HCT116 (cell line): ENCODE data around the gene UACA.

ENCODE experiments used
- POLR2AphosphoS5 ChIP-seq: IDR thresholded peaks from 2 replicates; pipeline ENCODE4 v1.6.1; 2011; ENCODE audit warnings: mild to moderate bottlenecking, low read depth, low read length, moderate library complexity
- TF ChIP-seq, protein P1 (sequence below), 3 experiments: fragments of 200-600 bp in 1 of 3; sonication (generic) in 1 of 3; IDR thresholded peaks in 2 of 3; conservative IDR thresholded peaks in 1 of 3; 2 replicates each; pipeline ENCODE4 v1.5.1; 2012 to 2017; ENCODE audit warnings: low read depth in 2 of 3, low read length in 2 of 3, antibody characterized with exemption in 1 of 3, borderline replicate concordance in 1 of 3, control low read depth in 1 of 3, mild to moderate bottlenecking in 1 of 3, mixed read lengths in 1 of 3, mixed run types in 1 of 3, moderate library complexity in 1 of 3; ENCODE audit not compliant: insufficient read depth in 1 of 3

DNA sequence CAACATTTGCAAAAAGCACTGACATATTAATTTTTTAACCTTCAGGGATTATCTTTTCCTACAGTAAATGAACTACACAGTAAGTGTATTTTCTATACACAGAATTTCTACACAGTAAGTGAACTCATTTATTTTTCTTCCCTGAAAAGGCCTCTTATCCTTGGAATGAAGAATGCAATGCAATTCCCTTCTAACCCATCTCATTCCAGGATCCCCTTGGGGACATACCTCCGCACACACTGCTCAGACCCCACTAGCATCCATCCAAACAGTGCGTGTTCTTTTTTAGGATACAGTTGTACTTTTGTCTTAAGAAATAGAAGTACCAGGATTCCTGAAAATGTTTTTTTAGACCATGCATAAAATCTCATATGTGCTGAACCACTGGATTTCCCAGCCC is 152.8 kb downstream of the UACA start:
- TF ChIP-seq, protein P1, sequence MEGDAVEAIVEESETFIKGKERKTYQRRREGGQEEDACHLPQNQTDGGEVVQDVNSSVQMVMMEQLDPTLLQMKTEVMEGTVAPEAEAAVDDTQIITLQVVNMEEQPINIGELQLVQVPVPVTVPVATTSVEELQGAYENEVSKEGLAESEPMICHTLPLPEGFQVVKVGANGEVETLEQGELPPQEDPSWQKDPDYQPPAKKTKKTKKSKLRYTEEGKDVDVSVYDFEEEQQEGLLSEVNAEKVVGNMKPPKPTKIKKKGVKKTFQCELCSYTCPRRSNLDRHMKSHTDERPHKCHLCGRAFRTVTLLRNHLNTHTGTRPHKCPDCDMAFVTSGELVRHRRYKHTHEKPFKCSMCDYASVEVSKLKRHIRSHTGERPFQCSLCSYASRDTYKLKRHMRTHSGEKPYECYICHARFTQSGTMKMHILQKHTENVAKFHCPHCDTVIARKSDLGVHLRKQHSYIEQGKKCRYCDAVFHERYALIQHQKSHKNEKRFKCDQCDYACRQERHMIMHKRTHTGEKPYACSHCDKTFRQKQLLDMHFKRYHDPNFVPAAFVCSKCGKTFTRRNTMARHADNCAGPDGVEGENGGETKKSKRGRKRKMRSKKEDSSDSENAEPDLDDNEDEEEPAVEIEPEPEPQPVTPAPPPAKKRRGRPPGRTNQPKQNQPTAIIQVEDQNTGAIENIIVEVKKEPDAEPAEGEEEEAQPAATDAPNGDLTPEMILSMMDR (IDR thresholded peaks at IDR 0.05 in 2 of 3, conservative IDR thresholded peaks at IDR 0.05 in 1 of 3; ENCODE audit: borderline replicate concordance in 1 of 3, insufficient read depth in 1 of 3, low read depth in 2 of 3, low read length in 2 of 3) = no peak
- TF ChIP-seq POLR2AphosphoS5 = no peak
